Measurements from ENCODE around the gene ABCB9. TPM values are rescaled to one million over a fixed set of nuclear protein-coding genes. Genes with fewer than 3 reads are reported as not detected.

ABCB9 gene
- total RNA-seq, 1 experiment from 2014 or later, result 14.7 TPM

DNA sequence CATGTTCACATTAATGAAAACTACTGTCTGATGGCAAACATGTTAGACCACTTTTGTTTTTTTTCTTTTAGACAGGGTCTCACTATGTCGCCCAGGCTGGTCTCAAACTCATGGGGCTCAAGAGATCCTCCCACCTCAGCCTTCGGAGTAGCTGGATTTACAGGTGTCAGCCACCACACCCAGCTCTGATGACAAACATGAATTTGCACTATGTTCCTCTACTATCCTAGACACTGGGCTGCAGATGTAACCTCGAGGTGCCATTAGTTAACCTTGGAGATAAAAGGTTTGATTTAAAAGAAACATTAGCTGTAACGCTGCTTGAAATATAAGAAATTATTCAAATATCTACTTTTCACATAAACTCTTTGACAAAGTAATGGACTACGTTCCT lies 78.4 kb downstream of the ABCB9 start:
- ChIA-PET RAD21 (ENCODE audit: low non-redundant PET in 1 of 2, low total read pairs in 2 of 2, uncharacterized antibody in 2 of 2, unreplicated experiment in 2 of 2) (interaction anchor here in 1 of 2 experiments (0.6 to 0.9 kb wide), 2 partner anchors 58 to 82 kb away, joined by 3 read pairs; no protein-coding TSS in a partner anchor), POLR2A (interaction anchor here (1.0 to 2.5 kb wide), 9 partner anchors 10 to 346 kb away, joined by 3 to 14 read pairs (median 6); partner anchors contain the start of gene MTRFR), CTCF (interaction anchor here (0.6 kb wide), 1 partner anchor 248 kb away, joined by 3 read pairs; no protein-coding TSS in a partner anchor)
- H3K9me3 ChIP-seq (ENCODE audit: control insufficient read depth in 1 of 2, insufficient read depth in 1 of 2, low read depth in 1 of 2, low read length in 2 of 2), result no peaks in the 10 kb centered on the region
- intact Hi-C loops (cut with micrococcal nuclease), result loop anchor here (5.0 kb wide), 1 partner anchor 34 kb away; no protein-coding TSS in a partner anchor
- DNase-seq (ENCODE audit: low read depth, low spot score) (no peak), ATAC-seq (peak; percentile 47)
- peak overlapping the region; percentile 86 for H3K4me2 ChIP-seq (ENCODE audit: low read length)
- H2AFZ ChIP-seq (ENCODE audit: low read depth, low read length, poor library complexity, severe bottlenecking), result no peak overlapping the region
- H3K9ac ChIP-seq (ENCODE audit: low read length), result peak overlapping the region; percentile 69
- H3K79me2 ChIP-seq (ENCODE audit: insufficient read depth, low read length), result peaks cover 99% of the 10 kb centered on the region
- peaks cover 12% of the 10 kb centered on the region; the same call in 1 of the 2 replicates for H4K20me1 ChIP-seq (ENCODE audit: insufficient read depth)
- no peaks in the 10 kb centered on the region for H3K27me3 ChIP-seq (ENCODE audit: insufficient read depth, low read length)
- peak overlapping the region; percentile 82 for H3K27ac ChIP-seq (ENCODE audit: low read depth, low read length)
- no peaks in the 10 kb centered on the region for H3K36me3 ChIP-seq (ENCODE audit: control insufficient read depth in 1 of 2, insufficient read depth in 2 of 2, low read length in 2 of 2)
- H3K4me1 ChIP-seq (ENCODE audit: control insufficient read depth in 1 of 2, insufficient read depth in 2 of 2, low read length in 2 of 2), result peaks cover 66 to 90% of the 10 kb centered on the region in 2 experiments
- BruUV-seq (replicated peaks), result no TSS peak
- H3K4me3 ChIP-seq (replicated peaks in 1 of 2; ENCODE audit: low read depth in 1 of 2, low read length in 2 of 2), result peak overlapping the region; percentile 26 to 53; a peak in 3 of 4 replicates
- no peaks in the 10 kb centered on the region for H3K9me2 ChIP-seq (ENCODE audit: insufficient read depth)
- TF ChIP-seq, protein P1, sequence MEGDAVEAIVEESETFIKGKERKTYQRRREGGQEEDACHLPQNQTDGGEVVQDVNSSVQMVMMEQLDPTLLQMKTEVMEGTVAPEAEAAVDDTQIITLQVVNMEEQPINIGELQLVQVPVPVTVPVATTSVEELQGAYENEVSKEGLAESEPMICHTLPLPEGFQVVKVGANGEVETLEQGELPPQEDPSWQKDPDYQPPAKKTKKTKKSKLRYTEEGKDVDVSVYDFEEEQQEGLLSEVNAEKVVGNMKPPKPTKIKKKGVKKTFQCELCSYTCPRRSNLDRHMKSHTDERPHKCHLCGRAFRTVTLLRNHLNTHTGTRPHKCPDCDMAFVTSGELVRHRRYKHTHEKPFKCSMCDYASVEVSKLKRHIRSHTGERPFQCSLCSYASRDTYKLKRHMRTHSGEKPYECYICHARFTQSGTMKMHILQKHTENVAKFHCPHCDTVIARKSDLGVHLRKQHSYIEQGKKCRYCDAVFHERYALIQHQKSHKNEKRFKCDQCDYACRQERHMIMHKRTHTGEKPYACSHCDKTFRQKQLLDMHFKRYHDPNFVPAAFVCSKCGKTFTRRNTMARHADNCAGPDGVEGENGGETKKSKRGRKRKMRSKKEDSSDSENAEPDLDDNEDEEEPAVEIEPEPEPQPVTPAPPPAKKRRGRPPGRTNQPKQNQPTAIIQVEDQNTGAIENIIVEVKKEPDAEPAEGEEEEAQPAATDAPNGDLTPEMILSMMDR (IDR thresholded peaks at IDR 0.05 in 2 of 3, conservative IDR thresholded peaks at IDR 0.05 in 1 of 3; ENCODE audit: borderline replicate concordance in 1 of 3, insufficient read depth in 1 of 3, low read depth in 2 of 3, low read length in 2 of 3), result no peak
- TF ChIP-seq SIN3A (IDR thresholded peaks at IDR 0.05; ENCODE audit: low read depth) (no peak), EZH2 (IDR thresholded peaks at IDR 0.05) (no peak), SP1 (IDR thresholded peaks at IDR 0.05; ENCODE audit: low read depth) (no peak), POLR2A (IDR thresholded peaks at IDR 0.05; ENCODE audit: borderline replicate concordance, extremely low read depth, insufficient read depth, insufficient read length) (no peak), SRF (IDR thresholded peaks at IDR 0.05; ENCODE audit: low read depth) (no peak), POLR2AphosphoS5 (IDR thresholded peaks at IDR 0.05; ENCODE audit: low read depth, low read length) (no peak), EGR1 (IDR thresholded peaks at IDR 0.05; ENCODE audit: low read depth) (no peak), ZFX (IDR thresholded peaks at IDR 0.05) (no peak), CBX3 (IDR thresholded peaks at IDR 0.05; ENCODE audit: low read depth) (no peak)
- TF ChIP-seq, protein P2, sequence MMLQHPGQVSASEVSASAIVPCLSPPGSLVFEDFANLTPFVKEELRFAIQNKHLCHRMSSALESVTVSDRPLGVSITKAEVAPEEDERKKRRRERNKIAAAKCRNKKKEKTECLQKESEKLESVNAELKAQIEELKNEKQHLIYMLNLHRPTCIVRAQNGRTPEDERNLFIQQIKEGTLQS (IDR thresholded peaks at IDR 0.05), result no peak
- TF ChIP-seq, protein P3, sequence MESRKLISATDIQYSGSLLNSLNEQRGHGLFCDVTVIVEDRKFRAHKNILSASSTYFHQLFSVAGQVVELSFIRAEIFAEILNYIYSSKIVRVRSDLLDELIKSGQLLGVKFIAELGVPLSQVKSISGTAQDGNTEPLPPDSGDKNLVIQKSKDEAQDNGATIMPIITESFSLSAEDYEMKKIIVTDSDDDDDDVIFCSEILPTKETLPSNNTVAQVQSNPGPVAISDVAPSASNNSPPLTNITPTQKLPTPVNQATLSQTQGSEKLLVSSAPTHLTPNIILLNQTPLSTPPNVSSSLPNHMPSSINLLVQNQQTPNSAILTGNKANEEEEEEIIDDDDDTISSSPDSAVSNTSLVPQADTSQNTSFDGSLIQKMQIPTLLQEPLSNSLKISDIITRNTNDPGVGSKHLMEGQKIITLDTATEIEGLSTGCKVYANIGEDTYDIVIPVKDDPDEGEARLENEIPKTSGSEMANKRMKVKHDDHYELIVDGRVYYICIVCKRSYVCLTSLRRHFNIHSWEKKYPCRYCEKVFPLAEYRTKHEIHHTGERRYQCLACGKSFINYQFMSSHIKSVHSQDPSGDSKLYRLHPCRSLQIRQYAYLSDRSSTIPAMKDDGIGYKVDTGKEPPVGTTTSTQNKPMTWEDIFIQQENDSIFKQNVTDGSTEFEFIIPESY (IDR thresholded peaks at IDR 0.05; ENCODE audit: extremely low read depth, insufficient replicate concordance, low read length), result no peak
- TF ChIP-seq, protein P4, sequence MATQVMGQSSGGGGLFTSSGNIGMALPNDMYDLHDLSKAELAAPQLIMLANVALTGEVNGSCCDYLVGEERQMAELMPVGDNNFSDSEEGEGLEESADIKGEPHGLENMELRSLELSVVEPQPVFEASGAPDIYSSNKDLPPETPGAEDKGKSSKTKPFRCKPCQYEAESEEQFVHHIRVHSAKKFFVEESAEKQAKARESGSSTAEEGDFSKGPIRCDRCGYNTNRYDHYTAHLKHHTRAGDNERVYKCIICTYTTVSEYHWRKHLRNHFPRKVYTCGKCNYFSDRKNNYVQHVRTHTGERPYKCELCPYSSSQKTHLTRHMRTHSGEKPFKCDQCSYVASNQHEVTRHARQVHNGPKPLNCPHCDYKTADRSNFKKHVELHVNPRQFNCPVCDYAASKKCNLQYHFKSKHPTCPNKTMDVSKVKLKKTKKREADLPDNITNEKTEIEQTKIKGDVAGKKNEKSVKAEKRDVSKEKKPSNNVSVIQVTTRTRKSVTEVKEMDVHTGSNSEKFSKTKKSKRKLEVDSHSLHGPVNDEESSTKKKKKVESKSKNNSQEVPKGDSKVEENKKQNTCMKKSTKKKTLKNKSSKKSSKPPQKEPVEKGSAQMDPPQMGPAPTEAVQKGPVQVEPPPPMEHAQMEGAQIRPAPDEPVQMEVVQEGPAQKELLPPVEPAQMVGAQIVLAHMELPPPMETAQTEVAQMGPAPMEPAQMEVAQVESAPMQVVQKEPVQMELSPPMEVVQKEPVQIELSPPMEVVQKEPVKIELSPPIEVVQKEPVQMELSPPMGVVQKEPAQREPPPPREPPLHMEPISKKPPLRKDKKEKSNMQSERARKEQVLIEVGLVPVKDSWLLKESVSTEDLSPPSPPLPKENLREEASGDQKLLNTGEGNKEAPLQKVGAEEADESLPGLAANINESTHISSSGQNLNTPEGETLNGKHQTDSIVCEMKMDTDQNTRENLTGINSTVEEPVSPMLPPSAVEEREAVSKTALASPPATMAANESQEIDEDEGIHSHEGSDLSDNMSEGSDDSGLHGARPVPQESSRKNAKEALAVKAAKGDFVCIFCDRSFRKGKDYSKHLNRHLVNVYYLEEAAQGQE (IDR thresholded peaks at IDR 0.05; ENCODE audit: low read depth), result no peak
- TF ChIP-seq, protein P5, sequence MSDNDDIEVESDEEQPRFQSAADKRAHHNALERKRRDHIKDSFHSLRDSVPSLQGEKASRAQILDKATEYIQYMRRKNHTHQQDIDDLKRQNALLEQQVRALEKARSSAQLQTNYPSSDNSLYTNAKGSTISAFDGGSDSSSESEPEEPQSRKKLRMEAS (IDR thresholded peaks at IDR 0.05), result no peak

Data from HCT116 (cell line).